Measurements from ENCODE around the gene FCHO1.

DNA sequence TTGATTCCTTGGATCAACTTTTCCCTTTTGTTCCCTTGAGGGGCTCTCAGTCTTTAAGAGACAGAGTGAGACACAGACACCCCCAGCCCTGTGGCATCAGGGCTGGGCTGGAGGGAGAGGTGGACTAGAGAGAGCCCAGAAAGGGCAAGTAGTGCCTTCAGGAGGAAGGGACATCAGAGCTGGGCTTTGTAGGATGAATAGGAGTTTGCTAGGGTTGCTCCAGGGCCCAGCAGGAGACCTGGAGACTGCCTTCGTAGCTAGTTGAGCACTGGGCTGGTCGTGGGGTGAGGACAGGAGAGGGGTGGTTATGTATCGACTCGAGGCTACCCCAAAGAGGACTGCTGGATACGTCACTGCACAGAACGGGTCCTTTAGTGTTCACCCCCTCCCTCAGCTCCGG, 26.6 kb upstream of the FCHO1 start:
- no peak for TF ChIP-seq EZH2 (IDR thresholded peaks at IDR 0.05; ENCODE audit: borderline replicate concordance, control insufficient read depth, low read depth, low read length)
- TF ChIP-seq CTCF (IDR thresholded peaks at IDR 0.05 in 2 of 3, conservative IDR thresholded peaks at IDR 0.05 in 1 of 3; ENCODE audit: control insufficient read depth in 2 of 3, extremely low read depth in 1 of 3, insufficient read depth in 1 of 3, low read depth in 3 of 3, low read length in 3 of 3), result no peak
- TF ChIP-seq FOXK2 (IDR thresholded peaks at IDR 0.05), result no peak

All from GM12878 (cell line).